IMR-90 (cell line): Measurements from ENCODE around the gene EDIL3. TPM values are rescaled to one million over a fixed set of nuclear protein-coding genes. Genes with fewer than 3 reads are reported as not detected.

Source experiments
- ATAC-seq: fragments of 200-7000 bp; cut with Tn5 transposase; 2 replicates; pipeline ENCODE4 v1.9.1; 2020; ENCODE audit warnings: low read depth, mild to moderate bottlenecking, moderate library complexity
- BruUV-seq: library from RNA; stranded (reverse); fragments of 400-500 nt; replicated peaks from 2 replicates; lab custom pipeline; 2021; lab: Mats Ljungman, UMichigan
- CTCF ChIA-PET: fragments of 300-600 bp; formaldehyde crosslinking; extraction: SDS; loops from one replicate; lab custom pipeline; 2021; ENCODE audit warnings: antibody characterized with exemption; lab: Yijun Ruan, JAX
- POLR2A ChIA-PET: fragments of 300-600 bp; sonication (Branson Sonifier 250); formaldehyde crosslinking; loops from one replicate; lab custom pipeline; 2022; ENCODE audit warnings: antibody characterized with exemption; ENCODE audit not compliant: unreplicated experiment; lab: Charles Lee
- DNase-seq: peaks from one replicate; pipeline ENCODE4 v3.0.0; 2013
- H2AFZ ChIP-seq: replicated peaks from 2 replicates; pipeline ENCODE3; 2013; ENCODE audit warnings: low read length, mild to moderate bottlenecking; ENCODE audit not compliant: poor library complexity
- H2AK5ac ChIP-seq: 2 replicates; pipeline ENCODE4 v1.6.1; 2013; ENCODE audit warnings: low read depth, low read length, inconsistent platforms
- H2AK9ac ChIP-seq: replicated peaks from 2 replicates; pipeline ENCODE3; 2013; ENCODE audit warnings: mild to moderate bottlenecking, low read depth, low read length, moderate library complexity; ENCODE audit not compliant: poor library complexity
- H2BK120ac ChIP-seq: 2 replicates; pipeline ENCODE4 v1.6.1; 2013; ENCODE audit warnings: low read depth, low read length, inconsistent platforms
- H2BK15ac ChIP-seq: 3 replicates; pipeline ENCODE4 v1.6.1; 2013; ENCODE audit warnings: low read depth, low read length, inconsistent platforms
- H2BK20ac ChIP-seq: 2 replicates; pipeline ENCODE4 v1.6.1; 2013; ENCODE audit warnings: low read depth, mild to moderate bottlenecking, inconsistent platforms, low read length, moderate library complexity
- H2BK5ac ChIP-seq: 2 replicates; pipeline ENCODE4 v1.6.1; 2013; ENCODE audit warnings: mild to moderate bottlenecking, low read depth, low read length, inconsistent platforms; ENCODE audit not compliant: poor library complexity, severe bottlenecking
- H3K14ac ChIP-seq: replicated peaks from 2 replicates; pipeline ENCODE4 v1.6.1; 2013; ENCODE audit warnings: low read depth, low read length, inconsistent platforms
- H3K18ac ChIP-seq: 2 replicates; pipeline ENCODE4 v1.6.1; 2013; ENCODE audit warnings: low read depth, low read length, control low read depth
- H3K23ac ChIP-seq: 2 replicates; pipeline ENCODE4 v1.6.1; 2013; ENCODE audit warnings: low read depth, low read length, inconsistent platforms
- H3K27ac ChIP-seq: 2 replicates; pipeline ENCODE4 v1.5.1; 2013; ENCODE audit warnings: mild to moderate bottlenecking, control low read depth, low read length; ENCODE audit not compliant: insufficient read depth
- H3K27me3 ChIP-seq: 2 replicates; pipeline ENCODE4 v1.6.1; 2013; ENCODE audit warnings: low read length; ENCODE audit not compliant: control insufficient read depth, insufficient read depth
- H3K36me3 ChIP-seq: 2 replicates; pipeline ENCODE4 v1.6.1; 2013; ENCODE audit warnings: low read length, mixed read lengths; ENCODE audit not compliant: control insufficient read depth, insufficient read depth
- H3K4ac ChIP-seq: 2 replicates; pipeline ENCODE4 v1.6.1; 2013; ENCODE audit warnings: low read depth, low read length, inconsistent platforms
- H3K4me1 ChIP-seq: 2 replicates; pipeline ENCODE4 v1.6.1; 2013; ENCODE audit warnings: low read length, mixed read lengths; ENCODE audit not compliant: control insufficient read depth, insufficient read depth
- H3K4me2 ChIP-seq: 2 replicates; pipeline ENCODE4 v1.6.1; 2013; ENCODE audit warnings: low read depth, mild to moderate bottlenecking, control low read depth, low read length, moderate library complexity
- H3K4me3 ChIP-seq: 2 replicates; pipeline ENCODE4 v1.5.1; 2013; ENCODE audit warnings: low read depth, mild to moderate bottlenecking, control low read depth, low read length, moderate library complexity; ENCODE audit not compliant: insufficient read depth
- H3K56ac ChIP-seq: 2 replicates; pipeline ENCODE4 v1.6.1; 2013; ENCODE audit warnings: low read length, inconsistent platforms; ENCODE audit not compliant: insufficient read depth; ENCODE audit errors: extremely low read depth
- H3K79me1 ChIP-seq, 2 experiments: 2 replicates each; pipeline ENCODE4 v1.6.1; 2013; ENCODE audit warnings: low read length in 2 of 2, inconsistent platforms in 1 of 2, low read depth in 1 of 2
- H3K9ac ChIP-seq: 2 replicates; pipeline ENCODE4 v1.6.1; 2013; ENCODE audit warnings: low read depth, low read length, control low read depth
- H3K9me1 ChIP-seq: 2 replicates; pipeline ENCODE4 v1.6.1; 2013; ENCODE audit warnings: low read length, inconsistent platforms; ENCODE audit not compliant: insufficient read depth
- H3K9me3 ChIP-seq: 2 replicates; pipeline ENCODE4 v1.6.1; 2013; ENCODE audit warnings: low read length; ENCODE audit not compliant: control insufficient read depth, insufficient read depth
- H4K20me1 ChIP-seq: 2 replicates; pipeline ENCODE4 v1.6.1; 2013; ENCODE audit warnings: low read length, inconsistent platforms; ENCODE audit not compliant: insufficient read depth
- H4K5ac ChIP-seq: 2 replicates; pipeline ENCODE4 v1.6.1; 2013; ENCODE audit warnings: mild to moderate bottlenecking, low read depth, low read length, control low read depth
- H4K8ac ChIP-seq, 2 experiments: 2 replicates each; pipeline ENCODE4 v1.6.1; 2013; ENCODE audit warnings: low read depth in 2 of 2, low read length in 2 of 2, control low read depth in 1 of 2, inconsistent platforms in 1 of 2
- H4K91ac ChIP-seq: 2 replicates; pipeline ENCODE4 v1.6.1; 2013; ENCODE audit warnings: low read depth, low read length, inconsistent platforms; ENCODE audit not compliant: insufficient read depth
- MAFK ChIP-seq: IDR thresholded peaks from 2 replicates; pipeline ENCODE4 v1.6.1; 2012; ENCODE audit warnings: low read depth, low read length, improper control_type of control experiment
- RCOR1 ChIP-seq: IDR thresholded peaks from 2 replicates; pipeline ENCODE4 v1.6.1; 2012; ENCODE audit warnings: mild to moderate bottlenecking, low read length, improper control_type of control experiment; ENCODE audit not compliant: insufficient replicate concordance
- dilution Hi-C: fragments of 300-500 bp; cut with HindIII; formaldehyde crosslinking; loops from one replicate; pipeline ENCODE4 v1.14.3; 2018; ENCODE audit warnings: low sequenced_read_pairs; ENCODE audit not compliant: unreplicated experiment
- in situ Hi-C: fragments of 300-500 bp; cut with MboI; formaldehyde crosslinking; loops from 3 replicates; pipeline ENCODE4 v1.14.3; 2019; ENCODE audit warnings: low sequenced_read_pairs, inconsistent platforms, mixed read lengths
- intact Hi-C: fragments of 100-400 bp; cut with micrococcal nuclease; formaldehyde crosslinking; loops from 2 replicates; pipeline ENCODE4 v1.10.0; 2022
- polyA plus RNA-seq, 3 experiments: library from polyadenylated mRNA; depleted of rRNA; stranded (reverse); fragments of >200 nt; gene quantifications; 2 replicates each; pipeline ENCODE4 v1.2.3, GENCODE V29; 2012; ENCODE audit warnings: low replicate concordance in 1 of 3
- total RNA-seq: library from RNA; depleted of rRNA; stranded (reverse); fragments of >200 nt; gene quantifications from 2 replicates; pipeline ENCODE4 v1.2.3, GENCODE V29; 2012

The EDIL3 gene
- total and polyA plus RNA-seq, 2 of the 4 experiments (the other 2 are of a cell fraction), result 55.5 to 82.8 TPM

- H3K27ac ChIP-seq, result no peak overlapping the region
- peak; percentile 33 for ATAC-seq
- no TSS peak for BruUV-seq
These were observed 412.4 kb downstream of the EDIL3 start for GRCh38 chr5:83972236-83972635.

More at GRCh38 chr5:83972236-83972635, 412.4 kb downstream of the EDIL3 start:
- in situ Hi-C loops (no loop called here), intact Hi-C loops (no loop called here), dilution Hi-C loops (no loop called here)
- H2BK120ac ChIP-seq, result peak overlapping the region; percentile 74
- H2BK15ac ChIP-seq, result peak overlapping the region; percentile 70; the same call in 1 of the 3 replicates
- peak overlapping the region; percentile 64 for H3K14ac ChIP-seq
- H2AK5ac ChIP-seq, result 0 out of 2 replicates have a peak overlapping the region, but pooled peaks have one; percentile 7
- peak overlapping the region in 1 of 2 experiments; percentile 60; a peak in 2 of 4 replicates for H4K8ac ChIP-seq
- H2AK9ac ChIP-seq, result no peak overlapping the region
- TF ChIP-seq MAFK (no peak), RCOR1 (no peak)
- peak; percentile 58 for DNase-seq
- H3K9me3 ChIP-seq, result no peaks in the 10 kb centered on the region
- peak overlapping the region; percentile 76 for H2AFZ ChIP-seq
- no peaks in the 10 kb centered on the region for H3K27me3 ChIP-seq
- H3K18ac ChIP-seq, result no peak overlapping the region
- ChIA-PET POLR2A (no interaction called here), CTCF (no interaction called here)
- no peak overlapping the region for H3K4me2 ChIP-seq
- no peak overlapping the region; the same call in 1 of the 2 replicates for H3K56ac ChIP-seq
- H4K20me1 ChIP-seq, result no peaks in the 10 kb centered on the region
- H3K23ac ChIP-seq, result peak overlapping the region; percentile 28; the same call in 1 of the 2 replicates
- H3K79me1 ChIP-seq, result peaks cover 0 to 5% of the 10 kb centered on the region in 2 experiments; a peak in 2 of 4 replicates
- H4K91ac ChIP-seq, result peak overlapping the region; percentile 61
- H3K36me3 ChIP-seq, result no peaks in the 10 kb centered on the region
- H3K4me1 ChIP-seq, result peaks cover 4% of the 10 kb centered on the region
- H2BK5ac ChIP-seq, result peak overlapping the region; percentile 17
- peak overlapping the region; percentile 50 for H2BK20ac ChIP-seq
- no peak overlapping the region for H3K9ac ChIP-seq
- H3K4ac ChIP-seq, result peak overlapping the region; percentile 72
- H4K5ac ChIP-seq, result no peak overlapping the region
- peaks cover 6% of the 10 kb centered on the region for H3K9me1 ChIP-seq
- H3K4me3 ChIP-seq, result no peak overlapping the region
